Measurements from ENCODE around the gene NKX2-1.

DNA sequence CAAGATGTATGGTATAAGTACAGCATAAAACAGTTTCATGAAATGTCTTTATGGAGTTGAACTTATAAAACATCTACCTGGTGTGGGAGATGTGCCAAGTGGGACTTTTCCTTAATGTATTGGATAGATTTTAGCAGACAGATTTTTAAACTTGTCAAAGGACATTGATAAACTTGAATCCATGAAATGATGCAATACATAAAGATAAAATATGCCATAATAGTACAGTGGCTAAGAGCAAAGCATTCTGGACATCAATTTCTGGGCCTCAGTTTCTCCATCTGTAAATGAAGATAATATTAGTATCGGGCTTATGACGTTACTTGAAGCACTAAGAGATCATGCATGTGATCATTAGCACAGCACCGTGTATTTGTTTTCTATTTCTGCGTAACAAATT lies 45.4 kb downstream of the NKX2-1 start:
- TF ChIP-seq, protein P1, sequence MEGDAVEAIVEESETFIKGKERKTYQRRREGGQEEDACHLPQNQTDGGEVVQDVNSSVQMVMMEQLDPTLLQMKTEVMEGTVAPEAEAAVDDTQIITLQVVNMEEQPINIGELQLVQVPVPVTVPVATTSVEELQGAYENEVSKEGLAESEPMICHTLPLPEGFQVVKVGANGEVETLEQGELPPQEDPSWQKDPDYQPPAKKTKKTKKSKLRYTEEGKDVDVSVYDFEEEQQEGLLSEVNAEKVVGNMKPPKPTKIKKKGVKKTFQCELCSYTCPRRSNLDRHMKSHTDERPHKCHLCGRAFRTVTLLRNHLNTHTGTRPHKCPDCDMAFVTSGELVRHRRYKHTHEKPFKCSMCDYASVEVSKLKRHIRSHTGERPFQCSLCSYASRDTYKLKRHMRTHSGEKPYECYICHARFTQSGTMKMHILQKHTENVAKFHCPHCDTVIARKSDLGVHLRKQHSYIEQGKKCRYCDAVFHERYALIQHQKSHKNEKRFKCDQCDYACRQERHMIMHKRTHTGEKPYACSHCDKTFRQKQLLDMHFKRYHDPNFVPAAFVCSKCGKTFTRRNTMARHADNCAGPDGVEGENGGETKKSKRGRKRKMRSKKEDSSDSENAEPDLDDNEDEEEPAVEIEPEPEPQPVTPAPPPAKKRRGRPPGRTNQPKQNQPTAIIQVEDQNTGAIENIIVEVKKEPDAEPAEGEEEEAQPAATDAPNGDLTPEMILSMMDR (IDR thresholded peaks at IDR 0.05): no peak
- TF ChIP-seq POLR2A (IDR thresholded peaks at IDR 0.05): no peak

Measured in adrenal gland (tissue), 5 donors.